Measurements from ENCODE around the gene SLC18B1.

SLC18B1 gene

GRCh38 chr6:132797951-132798868, at the start of gene SLC18B1:
Gene SLC18B1, minus strand, starts transcription at chr6:132798637. Its CDS starts 181 bp downstream, at chr6:132798456.
- DNase-seq (ENCODE audit: low read depth in 2 of 2) = peak in 1 of 2 donors; percentile 42

- DNase-seq (ENCODE audit: low read depth in 2 of 2) = no peak
Observed at GRCh38 chr6:132843316-132844035, 45.0 kb upstream of the SLC18B1 start.

GRCh38 chr6:132841966-132842365, 43.5 kb upstream of the SLC18B1 start:
- DNase-seq (ENCODE audit: low read depth in 2 of 2) = no peak

GRCh38 chr6:132832891-132833290, 34.5 kb upstream of the SLC18B1 start:
- DNase-seq (ENCODE audit: low read depth in 2 of 2) = no peak

GRCh38 chr6:132830334-132830751, 31.9 kb upstream of the SLC18B1 start:
- DNase-seq (ENCODE audit: low read depth in 2 of 2) = no peak

GRCh38 chr6:132820629-132821381, 22.4 kb upstream of the SLC18B1 start:
- DNase-seq (ENCODE audit: low read depth in 2 of 2) = no peak

GRCh38 chr6:132819405-132820161, 21.1 kb upstream of the SLC18B1 start:
- DNase-seq (ENCODE audit: low read depth in 2 of 2) = no peak

- no peak for DNase-seq (ENCODE audit: low read depth in 2 of 2)
Observed at GRCh38 chr6:132818404-132819359, 20.2 kb upstream of the SLC18B1 start.

- no peak for DNase-seq (ENCODE audit: low read depth in 2 of 2)
Observed at GRCh38 chr6:132817554-132818403, 19.3 kb upstream of the SLC18B1 start.

GRCh38 chr6:132816660-132817059, 18.2 kb upstream of the SLC18B1 start:
- no peak for DNase-seq (ENCODE audit: low read depth in 2 of 2)

- no peak for DNase-seq (ENCODE audit: low read depth in 2 of 2)
Observed at GRCh38 chr6:132814716-132815570, 16.5 kb upstream of the SLC18B1 start.

GRCh38 chr6:132813173-132813856, 14.9 kb upstream of the SLC18B1 start:
- no peak for DNase-seq (ENCODE audit: low read depth in 2 of 2)

GRCh38 chr6:132812756-132813172, 14.3 kb upstream of the SLC18B1 start:
- no peak for DNase-seq (ENCODE audit: low read depth in 2 of 2)

GRCh38 chr6:132812255-132812732, 13.9 kb upstream of the SLC18B1 start:
- DNase-seq (ENCODE audit: low read depth in 2 of 2) = no peak

- no peak for DNase-seq (ENCODE audit: low read depth in 2 of 2)
Observed at GRCh38 chr6:132811276-132811675, 12.8 kb upstream of the SLC18B1 start.

GRCh38 chr6:132805548-132805947, 7.1 kb upstream of the SLC18B1 start:
- no peak for DNase-seq (ENCODE audit: low read depth in 2 of 2)

- DNase-seq (ENCODE audit: low read depth in 2 of 2) = no peak
Observed at GRCh38 chr6:132804251-132804650, 5.8 kb upstream of the SLC18B1 start.

All from stimulated activated CD4-positive, alpha-beta T cell treated with anti-CD3 and anti-CD28 coated beads, Interleukin-4, amount 100 ng/mL, for 48 hours (primary cell).